Peyer's patch (tissue), 4 donors: ENCODE data around the gene BTD.

Experiments
- POLR2A ChIP-seq, 2 donors: fragments of 450-650 bp; IDR thresholded peaks; one replicate each; pipeline ENCODE4 v1.5.1; 2017; ENCODE audit warnings: antibody characterized with exemption in 2 of 2, mild to moderate bottlenecking in 2 of 2, moderate library complexity in 2 of 2
- TF ChIP-seq, protein P1 (sequence below), 6 experiments: fragments of 450-650 bp in 4 of 6; fragments of 200-600 bp in 2 of 6; sonication (generic) in 1 of 6; IDR thresholded peaks; one replicate each; pipeline ENCODE4 v1.5.1; 2017 to 2019; ENCODE audit warnings: antibody characterized with exemption in 6 of 6, mild to moderate bottlenecking in 3 of 6, moderate library complexity in 1 of 6

DNA sequence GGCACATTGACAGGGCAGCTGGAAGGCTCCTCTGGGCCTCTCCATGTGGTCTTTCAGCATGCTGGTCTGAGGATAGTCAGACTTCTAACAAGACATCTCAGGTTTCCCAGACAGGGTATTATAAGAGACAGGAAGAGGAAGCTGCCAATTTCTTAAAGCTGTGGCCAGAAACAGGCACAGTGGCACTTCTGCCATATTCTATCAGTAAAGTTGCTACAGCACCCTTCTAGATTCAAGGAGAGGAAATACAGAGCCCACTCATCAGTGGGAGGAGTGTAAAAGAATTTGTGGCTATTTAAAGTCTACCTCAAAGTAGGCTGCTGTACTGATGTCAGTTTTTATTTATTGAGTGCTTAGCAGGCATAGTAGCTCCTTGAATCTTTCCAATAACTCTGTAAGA is 55.5 kb downstream of the BTD start:
- TF ChIP-seq, protein P1, sequence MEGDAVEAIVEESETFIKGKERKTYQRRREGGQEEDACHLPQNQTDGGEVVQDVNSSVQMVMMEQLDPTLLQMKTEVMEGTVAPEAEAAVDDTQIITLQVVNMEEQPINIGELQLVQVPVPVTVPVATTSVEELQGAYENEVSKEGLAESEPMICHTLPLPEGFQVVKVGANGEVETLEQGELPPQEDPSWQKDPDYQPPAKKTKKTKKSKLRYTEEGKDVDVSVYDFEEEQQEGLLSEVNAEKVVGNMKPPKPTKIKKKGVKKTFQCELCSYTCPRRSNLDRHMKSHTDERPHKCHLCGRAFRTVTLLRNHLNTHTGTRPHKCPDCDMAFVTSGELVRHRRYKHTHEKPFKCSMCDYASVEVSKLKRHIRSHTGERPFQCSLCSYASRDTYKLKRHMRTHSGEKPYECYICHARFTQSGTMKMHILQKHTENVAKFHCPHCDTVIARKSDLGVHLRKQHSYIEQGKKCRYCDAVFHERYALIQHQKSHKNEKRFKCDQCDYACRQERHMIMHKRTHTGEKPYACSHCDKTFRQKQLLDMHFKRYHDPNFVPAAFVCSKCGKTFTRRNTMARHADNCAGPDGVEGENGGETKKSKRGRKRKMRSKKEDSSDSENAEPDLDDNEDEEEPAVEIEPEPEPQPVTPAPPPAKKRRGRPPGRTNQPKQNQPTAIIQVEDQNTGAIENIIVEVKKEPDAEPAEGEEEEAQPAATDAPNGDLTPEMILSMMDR (IDR thresholded peaks at IDR 0.05) = no peak
- TF ChIP-seq POLR2A (IDR thresholded peaks at IDR 0.05) = no peak
